Caco-2 (cell line): ENCODE results near the gene RNASEH1. TPM values are rescaled to one million over a fixed set of nuclear protein-coding genes. Genes with fewer than 3 reads are reported as not detected.

Experiments
- BruUV-seq: library from RNA; stranded (reverse); fragments of 400-500 nt; replicated peaks from 2 replicates; lab custom pipeline; 2021; lab: Mats Ljungman, UMichigan
- CTCF ChIA-PET: fragments of 300-600 bp; sonication (Branson Sonifier 250); formaldehyde crosslinking; loops from one replicate; lab custom pipeline; 2022; ENCODE audit warnings: antibody characterized with exemption; lab: Charles Lee
- POLR2A ChIA-PET: fragments of 300-600 bp; sonication (Branson Sonifier 250); formaldehyde crosslinking; loops from one replicate; lab custom pipeline; 2022; ENCODE audit warnings: antibody characterized with exemption; lab: Charles Lee
- DNase-seq, 2 experiments: peaks; one replicate each; pipeline versions ENCODE4 v3.0.0 to v3.0.0-alpha.2; 2020 to 2022
- H3K27me3 ChIP-seq: replicated peaks from 2 replicates; pipeline ENCODE4 v1.6.0; 2011; ENCODE audit warnings: low read length; ENCODE audit not compliant: control insufficient read depth, insufficient read depth
- H3K36me3 ChIP-seq: 2 replicates; pipeline ENCODE4 v1.5.1; 2011; ENCODE audit warnings: low read length; ENCODE audit not compliant: control insufficient read depth, insufficient read depth
- H3K4me1 ChIP-seq: fragments of 250-450 bp; sonication (Bioruptor Pico); 2 replicates; pipeline ENCODE4 v1.5.1; 2020; ENCODE audit warnings: mild to moderate bottlenecking
- H3K4me3 ChIP-seq: 2 replicates; pipeline ENCODE4 v1.5.1; 2011; ENCODE audit warnings: low read depth, mild to moderate bottlenecking, control low read depth, low read length
- H3K9me3 ChIP-seq: fragments of 250-450 bp; sonication (Bioruptor Pico); 2 replicates; pipeline ENCODE4 v1.5.1; 2020; ENCODE audit warnings: mild to moderate bottlenecking, moderate library complexity
- H3K27ac Mint-ChIP-seq: one replicate; pipeline ENCODE4 v1.8.0; 2022; ENCODE audit warnings: mixed read lengths; ENCODE audit not compliant: unreplicated experiment
- H3K27me3 Mint-ChIP-seq: one replicate; pipeline ENCODE4 v1.8.0; 2022; ENCODE audit warnings: mixed read lengths; ENCODE audit not compliant: insufficient read depth, unreplicated experiment
- H3K36me3 Mint-ChIP-seq: one replicate; pipeline ENCODE4 v1.8.0; 2022; ENCODE audit warnings: mild to moderate bottlenecking, mixed read lengths; ENCODE audit not compliant: insufficient read depth, unreplicated experiment
- H3K4me1 Mint-ChIP-seq: one replicate; pipeline ENCODE4 v1.8.0; 2022; ENCODE audit warnings: low read depth, mixed read lengths; ENCODE audit not compliant: unreplicated experiment
- H3K4me3 Mint-ChIP-seq: one replicate; pipeline ENCODE4 v1.8.0; 2022; ENCODE audit warnings: mild to moderate bottlenecking, moderate library complexity, mixed read lengths; ENCODE audit not compliant: unreplicated experiment
- H3K9me3 Mint-ChIP-seq: one replicate; pipeline ENCODE4 v1.8.0; 2022; ENCODE audit warnings: mixed read lengths; ENCODE audit not compliant: unreplicated experiment
- intact Hi-C: fragments of 100-400 bp; cut with micrococcal nuclease; formaldehyde crosslinking; loops from one replicate; pipeline ENCODE4 v1.10.0; 2022; ENCODE audit not compliant: unreplicated experiment
- total RNA-seq: library from RNA; stranded (reverse); gene quantifications from 2 replicates; pipeline ENCODE4 v1.2.3, GENCODE V29; 2022
- TF ChIP-seq, protein P1 (sequence below), 2 experiments: fragments of 200-600 bp in 1 of 2; IDR thresholded peaks; 1 replicate in 1 of 2; 2 replicates in 1 of 2; pipeline versions ENCODE4 v1.5.1 to v1.8.0; 2011 to 2022; ENCODE audit warnings: antibody characterized with exemption in 1 of 2, control low read depth in 1 of 2, inconsistent platforms in 1 of 2, low read depth in 1 of 2, low read length in 1 of 2, mild to moderate bottlenecking in 1 of 2, moderate library complexity in 1 of 2; ENCODE audit not compliant: insufficient read depth in 1 of 2, severe bottlenecking in 1 of 2, unreplicated experiment in 1 of 2

The RNASEH1 gene
- total RNA-seq, 1 experiment from 2014 or later = 47.1 TPM

- no TSS peak for BruUV-seq
- Mint-ChIP-seq H3K27ac (no peak overlapping the region), H3K36me3 (no peaks in the 10 kb centered on the region), H3K4me1 (peaks cover 6% of the 10 kb centered on the region), H3K27me3 (no peaks in the 10 kb centered on the region), H3K9me3 (no peaks in the 10 kb centered on the region), H3K4me3 (no peak overlapping the region)
- Histone ChIP-seq H3K9me3 (no peaks in the 10 kb centered on the region), H3K4me1 (no peaks in the 10 kb centered on the region), H3K36me3 (no peaks in the 10 kb centered on the region), H3K4me3 (no peak overlapping the region), H3K27me3 (no peaks in the 10 kb centered on the region)
- no peak for DNase-seq
- TF ChIP-seq, protein P1, sequence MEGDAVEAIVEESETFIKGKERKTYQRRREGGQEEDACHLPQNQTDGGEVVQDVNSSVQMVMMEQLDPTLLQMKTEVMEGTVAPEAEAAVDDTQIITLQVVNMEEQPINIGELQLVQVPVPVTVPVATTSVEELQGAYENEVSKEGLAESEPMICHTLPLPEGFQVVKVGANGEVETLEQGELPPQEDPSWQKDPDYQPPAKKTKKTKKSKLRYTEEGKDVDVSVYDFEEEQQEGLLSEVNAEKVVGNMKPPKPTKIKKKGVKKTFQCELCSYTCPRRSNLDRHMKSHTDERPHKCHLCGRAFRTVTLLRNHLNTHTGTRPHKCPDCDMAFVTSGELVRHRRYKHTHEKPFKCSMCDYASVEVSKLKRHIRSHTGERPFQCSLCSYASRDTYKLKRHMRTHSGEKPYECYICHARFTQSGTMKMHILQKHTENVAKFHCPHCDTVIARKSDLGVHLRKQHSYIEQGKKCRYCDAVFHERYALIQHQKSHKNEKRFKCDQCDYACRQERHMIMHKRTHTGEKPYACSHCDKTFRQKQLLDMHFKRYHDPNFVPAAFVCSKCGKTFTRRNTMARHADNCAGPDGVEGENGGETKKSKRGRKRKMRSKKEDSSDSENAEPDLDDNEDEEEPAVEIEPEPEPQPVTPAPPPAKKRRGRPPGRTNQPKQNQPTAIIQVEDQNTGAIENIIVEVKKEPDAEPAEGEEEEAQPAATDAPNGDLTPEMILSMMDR (IDR thresholded peaks at IDR 0.05; ENCODE audit: insufficient read depth in 1 of 2, low read depth in 1 of 2, low read length in 1 of 2, severe bottlenecking in 1 of 2, unreplicated experiment in 1 of 2) = no peak
- POLR2A ChIA-PET = no interaction called here
- CTCF ChIA-PET = no interaction called here
- intact Hi-C loops = no loop called here
These were observed 47.9 kb upstream of the RNASEH1 start for GRCh38 chr2:3606028-3606369.

DNA sequence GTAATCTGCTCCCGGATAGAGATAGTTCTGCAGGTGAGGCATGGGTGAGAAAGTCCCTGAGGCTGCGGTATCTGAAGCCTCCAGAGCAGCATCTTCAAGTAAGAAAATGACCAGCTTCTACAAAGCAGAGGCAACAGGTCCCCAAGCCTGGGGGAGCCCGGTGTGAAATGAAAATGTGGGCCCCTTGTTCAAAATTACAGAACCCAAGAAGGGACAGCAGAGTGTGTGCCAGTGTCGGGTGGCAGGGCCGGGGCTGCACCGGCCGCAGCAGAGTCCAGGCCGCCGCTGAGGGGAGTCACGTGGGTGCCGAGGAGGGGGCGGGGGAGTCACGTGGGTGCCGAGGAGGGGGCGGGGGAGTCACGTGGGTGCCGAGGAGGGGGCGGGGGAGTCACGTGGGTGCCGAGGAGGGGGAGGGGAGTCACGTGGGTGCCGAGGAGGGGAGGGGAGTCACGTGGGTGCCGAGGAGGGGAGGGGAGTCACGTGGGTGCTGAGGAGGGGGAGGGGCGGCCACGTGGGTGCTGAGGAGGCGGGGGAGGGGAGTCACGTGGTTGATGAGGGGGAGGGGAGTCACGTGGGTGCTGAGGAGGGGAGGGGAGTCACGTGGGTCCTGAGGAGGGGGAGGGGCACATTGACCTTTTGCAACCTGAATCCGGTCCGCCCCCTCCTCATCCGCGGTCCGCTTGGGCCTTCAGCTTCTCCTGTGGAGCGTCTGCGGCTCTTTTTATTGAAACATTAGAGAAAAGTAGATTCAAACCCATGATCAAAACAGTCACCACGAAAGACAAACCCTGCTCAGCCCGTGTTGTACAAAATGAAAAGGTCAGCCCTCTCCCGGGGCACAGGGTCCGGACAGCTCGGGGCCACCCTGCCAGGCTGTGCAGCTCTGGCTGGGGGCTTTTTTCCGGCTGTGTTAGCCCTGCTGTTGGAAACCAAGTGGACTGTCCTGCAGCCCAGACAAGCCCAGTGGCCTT lies 47.1 kb upstream of the RNASEH1 start:
- no TSS peak for BruUV-seq
- Histone ChIP-seq H3K4me1 (no peaks in the 10 kb centered on the region), H3K9me3 (no peaks in the 10 kb centered on the region), H3K4me3 (no peak overlapping the region), H3K27me3 (no peaks in the 10 kb centered on the region), H3K36me3 (no peaks in the 10 kb centered on the region)
- ChIA-PET CTCF (no interaction called here), POLR2A (no interaction called here)
- Mint-ChIP-seq H3K9me3 (no peaks in the 10 kb centered on the region), H3K36me3 (no peaks in the 10 kb centered on the region), H3K4me1 (peaks cover 6% of the 10 kb centered on the region), H3K27ac (no peak overlapping the region), H3K4me3 (no peak overlapping the region), H3K27me3 (no peaks in the 10 kb centered on the region)
- intact Hi-C loops = no loop called here
- no peak for DNase-seq
- TF ChIP-seq, protein P1 (IDR thresholded peaks at IDR 0.05; ENCODE audit: insufficient read depth in 1 of 2, low read depth in 1 of 2, low read length in 1 of 2, severe bottlenecking in 1 of 2, unreplicated experiment in 1 of 2) = no peak

GRCh38 chr2:3604207-3604877 lies 46.2 kb upstream of the RNASEH1 start:
- Mint-ChIP-seq H3K4me1 (peaks cover 6% of the 10 kb centered on the region), H3K36me3 (no peaks in the 10 kb centered on the region), H3K9me3 (no peaks in the 10 kb centered on the region), H3K27me3 (no peaks in the 10 kb centered on the region), H3K27ac (no peak overlapping the region), H3K4me3 (no peak overlapping the region)
- intact Hi-C loops = no loop called here
- Histone ChIP-seq H3K27me3 (no peaks in the 10 kb centered on the region), H3K4me3 (no peak overlapping the region), H3K9me3 (no peaks in the 10 kb centered on the region), H3K36me3 (no peaks in the 10 kb centered on the region), H3K4me1 (no peaks in the 10 kb centered on the region)
- DNase-seq = peak in 1 of 2 experiments; percentile 26
- no TSS peak for BruUV-seq
- ChIA-PET POLR2A (no interaction called here), CTCF (no interaction called here)
- TF ChIP-seq, protein P1 (IDR thresholded peaks at IDR 0.05; ENCODE audit: insufficient read depth in 1 of 2, low read depth in 1 of 2, low read length in 1 of 2, severe bottlenecking in 1 of 2, unreplicated experiment in 1 of 2) = no peak
